ENCODE results near the gene MOSPD2.

DNA sequence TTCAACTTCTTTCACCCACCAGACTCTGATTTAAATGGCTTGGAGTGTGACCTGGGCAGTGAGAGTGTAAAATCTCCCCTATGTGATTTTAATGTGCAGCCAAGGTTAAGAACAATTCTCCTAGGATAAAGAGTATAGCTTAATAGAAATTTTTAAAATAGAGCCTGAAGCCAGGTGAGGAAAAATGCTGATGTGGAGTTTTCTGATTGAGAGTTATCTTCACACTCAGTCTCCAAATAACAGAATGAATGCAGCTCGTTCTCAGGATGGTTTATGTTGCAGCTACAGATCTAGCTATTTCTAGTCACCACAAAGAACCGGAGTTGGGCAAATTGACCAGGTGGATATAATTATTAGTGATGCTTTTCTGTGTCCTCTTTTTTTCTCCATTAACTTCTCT is 70.7 kb downstream of the MOSPD2 start:
- no peak for TF ChIP-seq EZH2 (IDR thresholded peaks at IDR 0.05)
- no peak for TF ChIP-seq POLR2AphosphoS5 (IDR thresholded peaks at IDR 0.05; ENCODE audit: borderline replicate concordance, low read depth, low read length)

All from SK-N-MC (cell line).